IMR-90 (cell line): Measurements from ENCODE around the gene SPRR2A.

Experiments used
- BHLHE40 ChIP-seq: fragments of 150-350 bp; IDR thresholded peaks from 2 replicates; pipeline ENCODE4 v1.6.1; 2016; ENCODE audit warnings: mild to moderate bottlenecking, low read depth, low read length
- CTCF ChIP-seq: conservative IDR thresholded peaks from 2 replicates; pipeline ENCODE4 v1.5.1; 2012; ENCODE audit warnings: mild to moderate bottlenecking, low read depth, low read length, improper control_type of control experiment
- MAFK ChIP-seq: IDR thresholded peaks from 2 replicates; pipeline ENCODE4 v1.6.1; 2012; ENCODE audit warnings: low read depth, low read length, improper control_type of control experiment
- MXI1 ChIP-seq: IDR thresholded peaks from 2 replicates; pipeline ENCODE4 v1.6.1; 2012; ENCODE audit warnings: low read depth, mild to moderate bottlenecking, low read length, moderate library complexity, borderline replicate concordance
- POLR2A ChIP-seq: IDR thresholded peaks from 2 replicates; pipeline ENCODE4 v1.6.1; 2012; ENCODE audit warnings: mild to moderate bottlenecking, low read depth, low read length

GRCh38 chr1:153049211-153049610 is 8.1 kb downstream of the SPRR2A start:
- TF ChIP-seq BHLHE40 = no peak
- TF ChIP-seq MXI1 = no peak
- TF ChIP-seq CTCF = no peak
- TF ChIP-seq POLR2A = no peak
- no peak for TF ChIP-seq MAFK
